HCT116 (cell line): ENCODE data around the gene ARCN1.

Experiments
- ATF3 ChIP-seq: IDR thresholded peaks from 2 replicates; pipeline ENCODE4 v1.6.1; 2012
- CTCF ChIP-seq, 3 experiments: fragments of 200-600 bp in 1 of 3; sonication (generic) in 1 of 3; IDR thresholded peaks in 2 of 3; conservative IDR thresholded peaks in 1 of 3; 2 replicates each; pipeline ENCODE4 v1.5.1; 2012 to 2017; ENCODE audit warnings: low read depth in 2 of 3, low read length in 2 of 3, antibody characterized with exemption in 1 of 3, borderline replicate concordance in 1 of 3, control low read depth in 1 of 3, mild to moderate bottlenecking in 1 of 3, mixed read lengths in 1 of 3, mixed run types in 1 of 3, moderate library complexity in 1 of 3; ENCODE audit not compliant: insufficient read depth in 1 of 3
- EZH2 ChIP-seq: fragments of 200-600 bp; sonication (generic); IDR thresholded peaks from 2 replicates; pipeline ENCODE4 v1.6.1; 2017; ENCODE audit warnings: antibody characterized with exemption, mixed run types
- POLR2A ChIP-seq: IDR thresholded peaks from 2 replicates; pipeline ENCODE4 v1.7.0; 2011; ENCODE audit warnings: borderline replicate concordance; ENCODE audit not compliant: insufficient read depth, insufficient read length; ENCODE audit errors: extremely low read depth
- SIN3A ChIP-seq: IDR thresholded peaks from 2 replicates; pipeline ENCODE4 v1.6.1; 2012; ENCODE audit warnings: low read depth

GRCh38 chr11:118618115-118618990, 46.1 kb downstream of the ARCN1 start:
- TF ChIP-seq CTCF (IDR thresholded peaks at IDR 0.05 in 2 of 3, conservative IDR thresholded peaks at IDR 0.05 in 1 of 3; ENCODE audit: borderline replicate concordance in 1 of 3, insufficient read depth in 1 of 3, low read depth in 2 of 3, low read length in 2 of 3) (no peak), POLR2A (no peak), SIN3A (no peak), ATF3 (no peak), EZH2 (no peak)
